WTC11 (cell line): ENCODE results near the gene RGN.
"Not testable (repeated sequence)": the region's sequence is repeated elsewhere in the genome, so short reads cannot be mapped to it uniquely, and the experiment has no call there.

Experiments used
- CTCF ChIP-seq: fragments of 200-600 bp; IDR thresholded peaks from 2 replicates; pipeline ENCODE4 v1.8.0; 2022; ENCODE audit warnings: antibody characterized with exemption
- HMGXB4 ChIP-seq: sonication (generic); formaldehyde crosslinking; IDR thresholded peaks from 2 replicates; pipeline ENCODE4 v1.8.1; 2023; ENCODE audit warnings: mild to moderate bottlenecking, moderate library complexity, missing genetic modification reagents
- USF1 ChIP-seq: sonication (generic); formaldehyde crosslinking; IDR thresholded peaks from 2 replicates; pipeline ENCODE4 v1.8.0; 2022; ENCODE audit warnings: mild to moderate bottlenecking, missing genetic modification reagents
- ZNF416 ChIP-seq: fragments of 250-450 bp; sonication (Bioruptor Pico); IDR thresholded peaks from 2 replicates; pipeline ENCODE4 v1.9.0; 2021; ENCODE audit warnings: mild to moderate bottlenecking, inconsistent platforms

- TF ChIP-seq HMGXB4; CTCF; USF1 (CRISPR knock-in tag); ZNF416 (CRISPR knock-in tag): not testable (repeated sequence)
Measured at GRCh38 chrX:47116551-47117110, 38.4 kb downstream of the RGN start.
